GM19023 (cell line): ENCODE measurements around the gene KRTCAP2.
"Not testable (repeated sequence)": the region's sequence is repeated elsewhere in the genome, so short reads cannot be mapped to it uniquely, and the experiment has no call there.

Experiments used
- ATAC-seq: cut with Tn5 transposase; IDR thresholded peaks from one replicate; pipeline ENCODE4 v1.9.1; 2021; ENCODE audit warnings: mild to moderate bottlenecking, moderate library complexity; ENCODE audit not compliant: unreplicated experiment

The KRTCAP2 gene

DNA sequence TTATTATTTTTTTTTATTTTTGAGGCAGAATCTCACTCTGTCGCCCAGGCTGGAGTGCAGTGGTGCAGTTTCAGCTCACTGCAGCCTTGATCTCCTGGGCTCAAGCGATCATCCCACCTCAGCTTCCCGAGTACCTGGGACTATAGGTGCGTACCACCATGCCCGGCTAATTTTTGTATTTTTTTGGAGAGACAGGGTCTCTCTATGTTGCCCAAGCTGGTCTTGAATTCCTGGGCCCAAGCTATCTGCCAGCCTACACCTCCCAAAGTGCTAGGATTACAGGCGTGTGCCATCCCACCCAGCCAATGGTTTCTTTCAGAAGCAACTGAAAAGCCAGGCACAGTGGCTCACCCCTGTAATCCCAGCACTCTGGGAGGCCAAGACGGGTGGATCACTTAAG, 2.3 kb downstream of the KRTCAP2 start:
- ATAC-seq, result no peak

DNA sequence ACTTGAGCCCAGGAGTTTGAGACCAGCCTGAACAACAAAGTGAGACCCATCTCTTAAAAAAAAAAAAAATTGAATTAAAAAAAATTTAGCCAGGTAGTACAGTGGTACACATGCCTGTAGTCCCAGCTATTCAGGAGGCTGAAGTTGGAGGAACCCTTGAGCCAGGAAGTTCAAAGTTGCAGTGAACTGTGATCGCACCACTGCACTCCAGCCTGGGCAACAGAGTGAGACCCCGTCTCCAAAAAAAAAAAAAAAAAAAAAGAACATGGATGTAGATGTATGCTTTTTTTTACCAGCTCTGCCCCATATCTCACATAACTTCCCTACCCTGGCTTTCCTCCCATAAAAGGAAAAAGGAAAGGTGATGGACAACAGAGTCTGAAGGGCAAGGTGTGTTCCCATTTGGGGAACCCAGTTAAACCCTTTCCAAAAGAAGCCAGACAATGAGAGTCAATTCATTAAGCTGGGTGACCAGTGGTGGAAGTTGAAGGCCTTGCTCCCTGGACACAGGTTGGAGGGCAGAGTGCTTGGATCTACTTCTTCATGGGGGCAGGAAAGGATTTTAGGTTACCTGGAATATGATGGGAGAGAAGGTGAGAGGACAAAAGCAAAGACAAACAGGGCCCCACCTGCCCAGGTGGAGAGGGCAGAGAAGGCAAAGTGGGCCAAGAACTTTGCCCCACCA, 2.9 kb downstream of the KRTCAP2 start:
- ATAC-seq, result no peak

GRCh38 chr1:155169541-155169940, 3.6 kb downstream of the KRTCAP2 start:
- ATAC-seq, result no peak

DNA sequence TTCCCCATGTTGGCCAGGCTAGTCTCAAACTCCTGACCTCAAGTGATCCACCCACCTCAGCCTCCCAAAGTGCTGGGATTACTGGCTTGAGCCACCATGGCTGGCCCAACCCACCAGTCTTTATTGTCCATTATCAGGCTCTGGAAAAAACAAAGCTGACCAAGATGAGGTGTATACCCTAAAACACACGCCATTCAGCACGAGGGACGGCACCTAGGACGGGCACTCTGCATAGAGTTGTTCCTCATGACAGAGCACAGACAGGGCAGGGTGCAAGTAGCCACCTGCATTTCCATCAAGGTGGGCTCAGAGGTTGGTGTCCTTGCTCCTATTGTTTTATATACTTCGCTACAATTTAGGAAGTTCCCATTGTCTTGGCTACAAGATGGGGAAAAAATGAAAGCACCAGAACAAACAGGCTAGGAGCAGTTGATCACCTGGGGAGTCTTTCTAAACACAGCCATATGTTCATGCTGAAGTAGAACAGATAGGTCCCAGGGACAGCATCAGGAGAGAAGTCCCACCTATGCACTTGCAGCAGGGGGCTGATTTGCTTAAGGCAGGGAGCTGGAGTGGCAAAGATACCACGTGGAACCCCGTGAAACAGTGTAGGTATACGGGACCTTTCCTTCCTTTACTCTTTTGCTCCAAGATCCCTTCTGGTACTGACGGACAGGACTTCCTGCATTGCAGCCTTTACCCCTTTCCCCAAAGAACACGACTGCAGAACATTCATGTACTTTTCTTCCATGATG, 4.5 kb downstream of the KRTCAP2 start:
- ATAC-seq, result no peak

DNA sequence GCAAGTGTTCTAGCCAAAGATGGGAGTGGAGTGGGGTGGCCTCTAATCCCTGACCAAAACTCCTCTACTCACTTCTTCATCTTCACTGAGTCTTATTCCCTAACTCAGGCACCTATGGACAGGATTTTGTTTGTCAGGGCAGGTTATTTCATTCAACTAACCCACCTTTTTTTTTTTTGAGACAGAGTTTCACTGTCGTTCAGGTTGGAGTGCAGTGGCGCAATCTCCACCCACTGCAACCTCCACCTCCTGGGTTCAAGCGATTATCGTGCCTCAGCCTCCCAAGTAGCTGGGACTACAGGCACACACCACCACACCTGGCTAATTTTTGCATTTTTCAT, 5.0 kb downstream of the KRTCAP2 start:
- not testable (repeated sequence) for ATAC-seq

DNA sequence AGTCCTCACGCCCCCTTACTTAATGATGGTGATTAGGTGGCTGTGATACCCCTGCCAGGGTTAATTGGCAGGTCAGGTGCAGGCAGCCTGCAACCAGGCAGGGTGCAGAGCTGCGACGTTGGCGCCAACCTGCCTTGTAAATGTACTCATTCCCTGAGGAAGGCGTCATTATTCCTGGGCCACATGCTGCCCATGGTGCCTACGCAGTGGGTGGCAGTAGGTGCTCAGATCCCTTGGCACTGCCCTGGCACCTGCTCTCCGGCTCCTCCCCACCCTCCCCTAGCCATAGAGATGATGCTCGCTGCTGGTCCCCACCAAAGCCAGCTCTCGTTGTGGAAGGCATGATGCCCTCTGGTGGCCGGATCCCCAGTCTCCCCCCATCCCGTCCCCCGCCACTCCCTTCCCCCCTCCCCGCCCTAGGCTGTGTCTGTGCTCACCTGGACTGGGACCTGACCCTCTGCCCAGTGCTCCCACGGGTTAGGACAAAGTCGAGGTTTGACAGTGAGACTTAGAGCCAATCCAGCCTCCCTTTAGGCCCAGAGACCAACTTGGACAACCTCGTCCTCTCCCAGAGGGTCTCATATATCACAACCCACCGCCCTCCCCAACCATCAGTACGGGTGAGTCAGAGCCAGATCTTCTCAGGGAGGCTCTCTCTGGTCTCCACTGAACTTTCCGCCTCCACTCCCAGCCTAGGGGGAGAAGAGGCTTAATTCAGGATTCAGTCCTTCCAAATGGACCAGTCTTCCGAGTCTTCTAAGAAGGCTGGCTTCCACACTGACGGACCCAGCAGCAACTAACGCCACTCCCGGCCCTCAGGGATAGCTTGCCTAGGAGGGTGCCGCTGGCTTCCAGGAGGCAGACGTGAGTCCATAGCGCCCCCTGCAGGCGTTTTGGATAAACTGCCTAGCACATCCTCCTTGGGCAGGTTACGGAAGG, 5.7 kb downstream of the KRTCAP2 start:
- ATAC-seq, result no peak

DNA sequence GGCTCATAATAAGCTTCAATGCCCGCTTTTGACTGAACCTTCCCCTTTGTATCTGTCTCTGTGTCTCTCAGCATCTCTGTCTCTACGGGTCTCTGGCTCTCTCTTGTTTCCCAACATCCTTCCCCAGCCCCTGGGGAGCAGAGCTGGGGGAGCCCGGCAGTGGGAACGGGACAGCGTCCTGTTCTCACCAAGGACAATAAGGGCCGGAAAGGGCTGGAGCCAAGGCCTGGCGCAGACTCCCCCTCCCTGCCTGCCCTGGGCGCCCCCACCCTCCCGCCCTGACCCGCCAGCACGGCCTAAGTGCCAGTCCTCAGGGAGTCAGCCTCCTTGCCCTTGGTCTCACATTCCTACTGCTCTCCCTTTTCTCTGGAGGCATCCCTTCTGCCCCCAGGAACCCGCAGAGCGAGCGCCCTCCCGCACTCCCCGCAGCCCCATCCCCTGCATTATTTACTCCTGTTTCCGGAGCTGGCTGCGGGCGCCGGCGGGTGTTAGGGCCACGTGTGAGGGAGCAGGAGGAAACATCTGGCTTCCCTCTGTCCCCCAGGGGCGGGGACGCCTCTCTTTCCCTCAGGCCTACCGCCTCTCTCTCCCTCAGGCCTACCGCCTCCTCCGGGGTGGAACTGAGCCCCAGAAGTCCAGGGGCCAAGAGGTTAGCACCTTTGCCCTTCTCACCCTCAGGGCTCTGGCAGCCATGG, 6.5 kb downstream of the KRTCAP2 start:
- ATAC-seq, result no peak

DNA sequence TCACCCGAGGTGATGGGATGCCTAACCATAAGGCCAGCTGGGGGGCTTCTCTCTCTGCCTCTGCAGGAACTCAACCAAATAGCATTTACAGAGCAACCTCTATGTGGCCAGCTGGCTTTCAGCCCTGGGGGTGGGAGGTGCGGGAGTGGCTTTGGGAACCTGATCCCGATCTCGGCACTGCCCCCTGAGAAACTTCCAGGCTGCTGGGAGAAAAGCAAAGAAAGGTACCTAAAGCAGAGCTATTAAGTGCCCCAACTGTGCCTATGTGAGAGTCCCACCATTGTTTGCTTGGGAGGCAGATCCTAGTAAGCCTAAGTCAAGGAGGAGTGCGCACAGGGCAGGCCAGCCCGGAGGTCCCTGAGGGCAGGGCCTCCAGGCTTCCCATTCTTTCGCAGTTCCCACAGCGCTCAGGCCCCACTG, 7.0 kb downstream of the KRTCAP2 start:
- no peak for ATAC-seq

GRCh38 chr1:155164625-155165024, 8.5 kb downstream of the KRTCAP2 start:
- not testable (repeated sequence) for ATAC-seq

DNA sequence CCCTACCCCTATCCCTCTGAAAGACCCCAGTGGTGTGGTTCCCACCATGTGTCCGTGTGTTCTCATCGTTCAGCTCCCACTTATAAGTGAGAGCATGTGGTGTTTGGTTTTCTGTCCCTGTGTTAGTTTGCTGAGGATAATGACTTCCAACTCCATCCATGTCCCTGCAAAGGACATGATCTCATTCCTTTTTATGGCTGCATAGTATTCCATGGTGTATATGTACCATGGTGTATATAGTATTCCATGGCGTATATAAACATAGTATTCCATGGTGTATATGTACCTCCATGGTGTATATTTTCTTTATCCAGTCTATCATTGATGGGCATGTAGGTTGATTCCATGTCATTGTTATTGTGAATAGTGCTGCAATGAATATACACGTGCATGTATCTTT, 9.3 kb downstream of the KRTCAP2 start:
- not testable (repeated sequence) for ATAC-seq

DNA sequence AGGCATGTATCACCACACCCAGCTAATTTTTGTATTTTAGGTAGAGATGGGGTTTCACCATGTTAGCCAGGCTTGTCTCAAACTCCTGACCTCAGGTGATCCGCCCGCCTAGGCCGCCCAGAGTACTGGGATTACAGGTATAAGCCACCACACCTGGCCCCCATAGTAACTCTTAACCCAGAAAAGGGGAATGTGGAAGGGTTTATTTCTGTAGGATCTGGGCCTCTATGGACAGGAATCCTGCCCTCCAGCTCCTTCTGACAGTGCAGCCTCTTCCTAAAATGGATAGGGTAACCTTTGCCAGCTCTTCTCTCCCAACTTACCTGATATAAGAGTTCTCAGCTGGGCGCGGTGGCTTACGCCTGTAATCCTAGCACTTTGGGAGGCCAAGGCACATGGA, 10.5 kb downstream of the KRTCAP2 start:
- not testable (repeated sequence) for ATAC-seq

DNA sequence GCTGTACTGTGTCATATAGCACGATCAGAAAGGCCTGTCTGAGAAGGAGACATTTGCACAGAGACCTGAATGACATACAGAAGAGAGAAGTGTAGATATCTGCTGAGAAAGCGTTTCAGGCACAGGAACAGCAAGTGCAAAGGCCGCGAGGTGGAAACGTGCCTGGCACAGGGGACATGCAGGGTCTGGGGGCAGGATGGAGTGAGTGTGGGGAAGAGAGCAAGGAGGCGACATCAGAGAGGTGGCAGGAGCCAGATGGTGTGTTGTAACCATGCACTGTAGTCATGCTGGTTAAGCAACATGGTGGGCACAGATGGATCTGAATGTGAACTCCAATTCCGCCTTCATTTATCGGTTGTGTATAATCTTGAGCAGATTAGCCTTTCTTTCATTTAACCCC, 13.0 kb downstream of the KRTCAP2 start:
- no peak for ATAC-seq

DNA sequence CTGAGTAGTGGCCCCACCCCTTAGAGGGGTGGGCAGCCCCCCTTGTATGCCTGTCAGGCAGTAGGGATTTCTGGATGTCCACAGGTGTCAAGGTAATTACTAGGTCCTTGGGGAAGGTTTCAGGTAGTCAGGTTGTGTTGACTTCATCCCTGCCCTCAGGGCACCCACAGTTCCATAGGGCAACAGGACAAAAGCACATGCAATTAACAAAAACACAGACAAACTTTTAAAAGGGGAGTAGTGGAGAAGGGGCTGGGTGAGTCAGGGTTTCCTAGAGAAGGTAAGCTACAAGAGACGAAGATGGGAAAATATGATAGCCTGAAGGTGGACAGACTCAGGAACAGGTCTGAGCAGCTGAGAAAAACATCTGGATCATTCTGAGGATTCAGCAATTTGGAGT, 14.1 kb downstream of the KRTCAP2 start:
- ATAC-seq, result no peak

DNA sequence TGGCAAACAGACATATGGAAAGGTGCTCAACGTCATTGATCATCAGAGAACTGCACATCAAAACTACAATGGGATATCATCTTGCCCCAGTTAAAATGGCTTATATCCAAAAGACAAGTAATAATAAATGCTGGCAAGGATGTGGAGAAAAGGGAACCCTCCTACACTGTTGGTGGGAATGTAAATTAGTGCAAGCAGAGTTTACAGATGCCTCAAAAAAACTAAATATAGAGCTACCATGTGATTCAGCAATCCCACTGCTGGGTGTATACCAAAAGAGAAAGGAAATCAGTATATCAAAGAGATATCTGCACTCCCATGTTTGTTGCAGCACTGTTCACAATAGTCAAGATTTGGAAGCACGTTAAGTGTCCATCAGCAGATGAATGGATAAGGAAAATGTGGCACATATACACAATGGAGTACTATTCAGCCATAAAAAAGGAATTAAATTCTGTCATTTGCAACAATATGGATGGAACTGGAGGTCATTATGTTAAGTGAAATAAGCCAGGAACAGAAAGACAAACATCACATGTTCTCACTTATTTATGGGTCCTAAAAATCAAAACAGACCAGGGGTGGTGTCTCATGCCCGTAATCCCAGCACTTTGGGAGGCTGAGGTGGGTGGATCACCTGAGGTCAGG, 17.0 kb downstream of the KRTCAP2 start:
- ATAC-seq, result not testable (repeated sequence)

DNA sequence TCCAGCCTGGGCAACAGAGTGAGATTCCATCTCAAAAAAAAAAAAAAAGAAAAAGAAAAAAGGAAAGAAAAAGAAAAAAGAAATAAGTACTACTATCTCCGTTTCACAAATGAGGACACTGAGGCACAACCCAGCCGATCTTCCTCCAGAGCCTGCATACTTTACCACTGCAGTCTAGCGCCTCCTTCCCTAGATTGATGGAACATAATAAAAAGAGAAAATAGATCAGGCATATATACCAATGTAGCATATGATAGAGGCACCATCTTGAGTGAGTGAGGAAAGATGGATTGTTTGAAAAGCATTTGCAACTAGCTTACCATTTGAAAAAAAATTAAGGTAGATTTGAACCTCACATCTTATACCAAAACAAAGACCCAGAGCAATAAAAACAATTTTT, 27.6 kb downstream of the KRTCAP2 start:
- no peak for ATAC-seq

GRCh38 chr1:155141749-155142148, 31.4 kb downstream of the KRTCAP2 start:
- ATAC-seq, result no peak

DNA sequence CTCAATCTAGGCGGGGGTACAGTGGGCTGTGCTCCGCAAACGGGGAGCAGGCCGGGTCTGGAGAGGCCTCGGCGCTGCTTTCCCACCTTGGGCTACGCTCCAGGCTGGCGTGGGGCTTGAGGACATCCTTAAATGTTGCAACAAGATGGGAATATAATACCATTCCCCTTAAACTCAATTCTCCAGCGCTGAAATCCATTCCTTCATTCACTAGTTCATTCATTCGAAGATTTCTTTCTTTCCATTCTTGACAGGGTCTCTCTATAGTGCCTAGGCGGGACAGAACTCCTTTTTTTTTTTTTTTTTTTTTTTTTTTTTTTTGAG, 32.5 kb downstream of the KRTCAP2 start:
- ATAC-seq, result no peak

DNA sequence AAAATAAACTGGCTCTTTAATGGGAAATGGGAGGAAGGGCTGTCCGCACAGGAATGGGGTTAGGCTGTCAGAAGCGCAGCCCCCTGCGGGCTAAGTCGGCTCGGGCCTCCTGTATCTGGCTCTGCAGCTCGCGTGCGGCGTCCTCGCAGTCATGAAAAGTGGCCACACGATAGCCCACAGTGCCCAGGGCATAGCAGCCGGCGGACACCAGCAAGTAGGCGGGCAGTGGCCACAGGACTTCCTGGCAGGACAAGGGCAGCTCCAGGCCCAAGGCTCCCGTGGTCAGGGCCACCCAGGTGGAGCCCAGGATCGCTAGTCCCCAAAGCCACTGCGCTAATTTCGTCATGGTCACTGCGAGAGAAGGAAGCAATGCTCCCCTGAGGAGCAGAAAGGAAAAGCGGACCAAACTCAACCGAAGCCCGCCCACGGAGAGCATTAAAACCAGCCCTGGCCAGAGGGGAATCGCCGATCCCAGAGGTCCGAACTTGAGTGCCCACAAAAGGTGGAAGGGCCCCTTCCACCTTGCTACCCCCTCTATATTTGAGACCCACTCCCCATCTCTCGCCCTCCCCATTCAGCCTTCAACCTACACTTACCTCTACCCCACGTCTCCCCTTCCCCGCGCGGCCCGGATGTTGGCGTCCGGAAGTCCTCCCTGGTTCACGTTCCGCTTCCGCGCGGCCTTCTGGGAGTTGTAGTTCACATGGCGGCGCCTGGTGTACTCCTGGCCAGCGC, 33.0 kb downstream of the KRTCAP2 start, which contains the start of gene DPM3:
DPM3 (minus strand) TSS at position 637 of the 735 bp plus-strand sequence; CDS start at position 346, 291 bp downstream.
- ATAC-seq, result peak; percentile 69

DNA sequence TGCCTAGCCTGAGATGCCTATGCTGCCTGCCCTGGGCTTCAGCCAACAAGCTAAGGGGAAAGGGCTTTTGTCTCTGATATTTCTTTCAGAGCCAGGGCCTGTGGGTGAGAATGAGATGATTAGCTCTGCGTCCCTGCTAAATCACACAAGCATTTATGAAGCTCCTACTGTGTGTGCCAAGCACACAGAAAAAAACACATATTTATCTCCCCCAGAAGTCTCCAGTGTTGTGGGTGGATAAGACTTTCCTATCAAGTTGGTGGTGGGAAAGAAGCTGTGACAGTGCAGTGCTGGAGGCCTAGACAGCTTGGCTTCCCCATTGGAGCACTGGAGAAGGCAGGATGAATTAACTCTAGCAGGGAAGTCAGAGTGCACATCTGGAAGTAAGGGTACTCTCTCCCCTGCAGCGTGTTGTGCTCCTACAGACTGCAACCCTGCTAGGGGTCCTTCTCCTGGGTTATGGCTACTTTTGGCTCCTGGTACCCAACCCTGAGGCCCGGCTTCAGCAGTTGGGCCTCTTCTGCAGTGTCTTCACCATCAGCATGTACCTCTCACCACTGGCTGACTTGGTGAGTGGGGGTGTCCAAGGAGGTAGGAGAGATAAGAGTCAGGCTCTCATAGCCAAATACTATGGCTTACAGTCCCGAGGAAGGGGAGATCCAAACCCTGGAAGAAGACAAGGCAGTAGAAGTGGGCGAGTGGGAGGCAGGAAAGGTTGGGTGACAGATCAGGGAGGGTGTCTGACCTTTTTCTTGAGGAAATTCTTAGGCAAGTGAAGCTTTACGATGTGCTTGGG, 35.8 kb downstream of the KRTCAP2 start:
- ATAC-seq, result no peak
